ENCODE results near the gene C2orf92.

The C2orf92 gene

GRCh38 chr2:97714084-97714949 is 44.8 kb downstream of the C2orf92 start:
- DNase-seq (ENCODE audit: low read depth) = no peak

GRCh38 chr2:97714950-97715652 is 45.6 kb downstream of the C2orf92 start:
- DNase-seq (ENCODE audit: low read depth) = no peak

- DNase-seq (ENCODE audit: low read depth) = no peak
Observed at GRCh38 chr2:97715951-97716694, 46.6 kb downstream of the C2orf92 start.

GRCh38 chr2:97716695-97717612 is 47.4 kb downstream of the C2orf92 start:
- no peak for DNase-seq (ENCODE audit: low read depth)

- no peak for DNase-seq (ENCODE audit: low read depth)
Observed at GRCh38 chr2:97717613-97717995, 48.1 kb downstream of the C2orf92 start.

- no peak for DNase-seq (ENCODE audit: low read depth)
Observed at GRCh38 chr2:97718051-97718882, 48.8 kb downstream of the C2orf92 start.

- no peak for DNase-seq (ENCODE audit: low read depth)
Observed at GRCh38 chr2:97718942-97719341, 49.4 kb downstream of the C2orf92 start.

GRCh38 chr2:97719362-97720155 is 50.0 kb downstream of the C2orf92 start:
- DNase-seq (ENCODE audit: low read depth) = no peak

GRCh38 chr2:97720746-97721145 is 51.2 kb downstream of the C2orf92 start:
- DNase-seq (ENCODE audit: low read depth) = no peak

- no peak for DNase-seq (ENCODE audit: low read depth)
Observed at GRCh38 chr2:97722227-97722626, 52.7 kb downstream of the C2orf92 start.

GRCh38 chr2:97723156-97724072 is 53.9 kb downstream of the C2orf92 start:
- DNase-seq (ENCODE audit: low read depth) = no peak

GRCh38 chr2:97724073-97724410 is 54.5 kb downstream of the C2orf92 start:
- no peak for DNase-seq (ENCODE audit: low read depth)

- DNase-seq (ENCODE audit: low read depth) = no peak
Observed at GRCh38 chr2:97724501-97724900, 55.0 kb downstream of the C2orf92 start.

GRCh38 chr2:97724946-97725688 is 55.6 kb downstream of the C2orf92 start:
- DNase-seq (ENCODE audit: low read depth) = no peak

- DNase-seq (ENCODE audit: low read depth) = peak; percentile 17
Observed at GRCh38 chr2:97726261-97727064, 57.0 kb downstream of the C2orf92 start.

- DNase-seq (ENCODE audit: low read depth) = no peak
Observed at GRCh38 chr2:97727296-97727695, 57.8 kb downstream of the C2orf92 start.

- DNase-seq (ENCODE audit: low read depth) = peak; percentile 11
Observed at GRCh38 chr2:97728091-97728731, 58.7 kb downstream of the C2orf92 start.

Measured in GM04503 (cell line).